Choroid plexus epithelial cell (primary cell): Measurements from ENCODE around the gene PTCD1.
"Not testable (repeated sequence)": the region's sequence is repeated elsewhere in the genome, so short reads cannot be mapped to it uniquely, and the experiment has no call there.

Experiments
- DNase-seq: peaks from one replicate; pipeline ENCODE4 v3.0.0-alpha.2; 2010; ENCODE audit warnings: low read depth
- H3K4me3 ChIP-seq: 2 replicates; pipeline ENCODE4 v1.5.1; 2011; ENCODE audit warnings: low read depth, mild to moderate bottlenecking, control low read depth, low read length, moderate library complexity
- CTCF ChIP-seq: conservative IDR thresholded peaks from 2 replicates; pipeline ENCODE4 v1.5.1; 2011; ENCODE audit warnings: low read depth, mild to moderate bottlenecking, control low read depth, inconsistent platforms, low read length, moderate library complexity

The PTCD1 gene

DNA sequence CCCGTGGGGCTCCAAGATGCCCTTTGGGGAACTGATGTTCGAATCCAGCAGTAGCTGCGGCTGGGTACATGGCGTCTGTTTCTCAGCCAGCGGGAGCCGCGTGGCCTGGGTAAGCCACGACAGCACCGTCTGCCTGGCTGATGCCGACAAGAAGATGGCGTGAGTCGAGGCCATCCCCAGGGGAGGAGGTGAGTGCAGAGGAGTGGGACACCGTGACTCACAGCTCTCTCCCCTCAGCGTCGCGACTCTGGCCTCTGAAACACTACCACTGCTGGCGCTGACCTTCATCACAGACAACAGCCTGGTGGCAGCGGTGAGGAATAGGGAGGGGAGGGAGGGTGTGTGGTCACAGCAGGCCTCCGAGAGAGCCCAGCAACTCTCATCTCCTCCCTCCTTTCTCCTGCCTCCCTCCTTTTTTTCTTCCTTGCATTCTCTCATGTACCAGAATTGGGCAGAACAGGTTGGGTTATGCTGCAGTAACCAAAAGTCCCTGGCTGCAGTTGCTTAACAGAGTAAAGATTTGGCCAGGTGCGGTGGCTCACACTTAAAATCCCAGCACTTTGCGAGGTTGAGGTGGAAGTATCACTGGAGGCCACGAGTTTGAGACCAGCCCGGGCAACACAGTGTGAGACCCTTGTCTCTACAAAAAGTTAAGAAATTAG is 47.5 kb downstream of the PTCD1 start:
- DNase-seq: no peak
- TF ChIP-seq CTCF: no peak
- no peak overlapping the region for H3K4me3 ChIP-seq

DNA sequence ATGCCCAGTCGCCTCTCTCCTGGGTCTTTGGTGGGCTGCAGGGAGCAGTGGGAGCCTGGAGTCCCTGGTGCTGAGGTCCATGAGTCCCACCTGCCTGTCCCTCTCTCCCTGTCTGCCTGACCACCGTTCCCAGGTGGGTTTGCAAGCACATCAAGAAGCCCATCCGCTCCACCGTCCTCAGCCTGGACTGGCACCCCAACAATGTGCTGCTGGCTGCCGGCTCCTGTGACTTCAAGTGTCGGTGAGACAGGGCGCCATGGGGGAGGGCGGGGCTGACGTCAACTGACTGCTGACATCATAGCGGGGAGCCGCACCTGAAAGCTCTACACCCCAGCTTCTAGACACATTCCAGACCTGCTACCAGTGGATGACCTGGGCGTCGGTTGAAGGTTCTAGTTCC is 48.8 kb downstream of the PTCD1 start:
- no peak for TF ChIP-seq CTCF
- H3K4me3 ChIP-seq: no peak overlapping the region
- no peak for DNase-seq

DNA sequence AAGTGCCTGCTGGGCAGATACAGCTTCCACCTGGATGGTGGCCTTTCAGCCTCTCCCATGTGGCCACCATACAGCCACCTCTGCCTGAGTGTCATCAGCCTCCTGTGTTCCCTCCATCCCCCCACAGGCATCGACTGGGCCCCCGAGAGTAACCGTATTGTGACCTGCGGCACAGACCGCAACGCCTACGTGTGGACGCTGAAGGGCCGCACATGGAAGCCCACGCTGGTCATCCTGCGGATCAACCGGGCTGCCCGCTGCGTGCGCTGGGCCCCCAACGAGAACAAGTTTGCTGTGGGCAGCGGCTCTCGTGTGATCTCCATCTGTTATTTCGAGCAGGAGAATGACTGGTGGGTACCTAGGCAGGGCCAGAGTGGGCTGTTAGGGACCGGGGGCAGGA is 50.7 kb downstream of the PTCD1 start:
- no peak overlapping the region for H3K4me3 ChIP-seq
- no peak for TF ChIP-seq CTCF
- DNase-seq: no peak

DNA sequence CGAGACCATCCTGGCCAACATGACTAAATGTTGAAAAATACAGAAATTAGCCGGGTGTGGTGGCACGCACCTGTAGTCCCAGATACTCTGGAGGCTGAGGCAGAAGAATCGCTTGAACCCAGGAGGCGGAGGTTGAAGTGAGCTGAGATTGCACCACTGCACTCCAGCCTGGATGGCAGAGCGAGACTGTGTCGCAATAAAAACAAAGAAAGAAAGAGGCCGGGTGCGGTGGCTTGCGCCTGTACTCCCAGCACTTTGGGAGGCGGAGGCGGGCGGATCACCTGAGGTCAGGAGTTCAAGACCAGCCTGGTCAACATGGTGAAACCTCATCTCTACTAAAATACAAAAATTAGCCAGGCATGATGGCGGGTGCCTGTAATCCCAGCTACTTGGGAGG is 51.4 kb downstream of the PTCD1 start:
- not testable (repeated sequence) for H3K4me3 ChIP-seq, DNase-seq

- H3K4me3 ChIP-seq: no peak overlapping the region
- TF ChIP-seq CTCF: peak; percentile 54
- DNase-seq: peak; percentile 63
Measured at GRCh38 chr7:99386584-99387238, 51.9 kb downstream of the PTCD1 start.

- H3K4me3 ChIP-seq: no peak overlapping the region
- TF ChIP-seq CTCF: no peak
- no peak for DNase-seq
Measured at GRCh38 chr7:99385564-99385963, 53.0 kb downstream of the PTCD1 start.

- no peak overlapping the region for H3K4me3 ChIP-seq
- no peak for DNase-seq
- no peak for TF ChIP-seq CTCF
Measured at GRCh38 chr7:99384523-99384922, 54.1 kb downstream of the PTCD1 start.
